Small intestine (tissue), 16 donors: ENCODE data around the gene TENT4A. TPM values are rescaled to one million over a fixed set of nuclear protein-coding genes. Genes with fewer than 3 reads are reported as not detected.
A peak's percentile ranks its signal among the peaks of the same experiment; 100 is the strongest.
"Not testable (repeated sequence)": the region's sequence is repeated elsewhere in the genome, so short reads cannot be mapped to it uniquely, and the experiment has no call there.

Source experiments
- DNase-seq, 2 donors: peaks; one replicate each; pipeline versions ENCODE4 v3.0.0 to v3.0.0-alpha.2; 2013
- FAIRE-seq: peaks from 2 replicates; lab custom pipeline; 2012; peaks lifted over from hg19 to GRCh38; lab: Jason Lieb, UNC
- H3K27ac ChIP-seq, 3 donors: one replicate each; pipeline ENCODE4 v1.5.1; 2013; ENCODE audit warnings: low read length in 2 of 3, mild to moderate bottlenecking in 2 of 3, control low read depth in 1 of 3, inconsistent platforms in 1 of 3, low read depth in 1 of 3, moderate library complexity in 1 of 3
- H3K27me3 ChIP-seq, 3 donors: one replicate each; pipeline ENCODE4 v1.6.1; 2013; ENCODE audit warnings: low read length in 3 of 3, inconsistent platforms in 1 of 3; ENCODE audit not compliant: control insufficient read depth in 3 of 3, insufficient read depth in 3 of 3
- H3K36me3 ChIP-seq, 3 donors: one replicate each; pipeline ENCODE4 v1.6.1; 2013; ENCODE audit warnings: low read length in 3 of 3, inconsistent platforms in 1 of 3, low read depth in 1 of 3, mild to moderate bottlenecking in 1 of 3, moderate library complexity in 1 of 3; ENCODE audit not compliant: control insufficient read depth in 3 of 3, insufficient read depth in 2 of 3
- H3K4me1 ChIP-seq, 3 donors: one replicate each; pipeline ENCODE4 v1.6.1; 2013; ENCODE audit warnings: low read length in 2 of 3, inconsistent platforms in 1 of 3, low read depth in 1 of 3, mild to moderate bottlenecking in 1 of 3, moderate library complexity in 1 of 3; ENCODE audit not compliant: control insufficient read depth in 3 of 3, insufficient read depth in 2 of 3
- H3K4me3 ChIP-seq, 3 donors: one replicate each; pipeline ENCODE4 v1.5.1; 2013; ENCODE audit warnings: low read length in 3 of 3, control low read depth in 1 of 3, inconsistent platforms in 1 of 3, low read depth in 1 of 3, mild to moderate bottlenecking in 1 of 3, moderate library complexity in 1 of 3
- H3K9me3 ChIP-seq, 2 donors: one replicate each; pipeline ENCODE4 v1.6.1; 2013; ENCODE audit warnings: low read depth in 1 of 2, low read length in 1 of 2; ENCODE audit not compliant: control insufficient read depth in 2 of 2, insufficient read depth in 1 of 2
- WGBS, 3 donors: extraction: QIAGEN DNeasy Blood & Tissue Kit; methylation state at CpG; one replicate each; pipeline ENCODE4 v1.1.7; 2013; 5-methylcytosine and 5-hydroxymethylcytosine counted together
- long read RNA-seq, 10 donors: transcript quantifications; one replicate each; lab custom pipeline, GENCODE V29; 2026
- polyA plus RNA-seq, 4 donors: library from polyadenylated mRNA; stranded (reverse) in 3 of 4; unstranded in 1 of 4; fragments of 200-250 nt in 3 of 4; fragments of 120-200 nt in 1 of 4; gene quantifications; one replicate each; pipeline versions ENCODE4 v1.2.1 to v1.2.3, GENCODE V29; 2013
- donor health status: healthy with polysubstance abuse.
- donor health status: control.
- donor health status: control.
- donor health status: Bipolar disorder and iron deficiency.
- donor health status: healthy.

TENT4A gene
- 10 to 100 TPM in 3 of 4 donors, 1 to 10 TPM in 1; 8.6 to 19.0 (median 11.2) TPM for polyA plus RNA-seq
- long read RNA-seq, donor 1, full-length matches to known transcripts: 2 of 2 reads
- long read RNA-seq, donor 1, partial matches to known transcripts: 0 of 2 reads
- long read RNA-seq, donor 1, other reads (novel, unspliced or antisense): 0 of 2 reads
- long read RNA-seq, donor 2: 0 reads
- long read RNA-seq, donor 3: 0 reads
- long read RNA-seq, donor 4: 0 reads
- long read RNA-seq, donor 5, partial matches to known transcripts: 0 of 1 reads
- long read RNA-seq, donor 5, other reads (novel, unspliced or antisense): 0 of 1 reads
- long read RNA-seq, donor 6, full-length matches to known transcripts: 1 of 1 reads
- long read RNA-seq, donor 6, partial matches to known transcripts: 0 of 1 reads
- long read RNA-seq, donor 6, other reads (novel, unspliced or antisense): 0 of 1 reads
- long read RNA-seq, donor 7, full-length matches to known transcripts: 1 of 1 reads
- long read RNA-seq, donor 7, partial matches to known transcripts: 0 of 1 reads
- long read RNA-seq, donor 7, other reads (novel, unspliced or antisense): 0 of 1 reads
- long read RNA-seq, donor 8: 0 reads
- long read RNA-seq, donor 9: 0 reads
- long read RNA-seq, donor 10, full-length matches to known transcripts: 1 of 8 reads
- long read RNA-seq, donor 10, partial matches to known transcripts: 7 of 8 reads
- long read RNA-seq, donor 10, other reads (novel, unspliced or antisense): 0 of 8 reads

- Histone ChIP-seq H3K27ac (peak within 1 kb of the TSS; percentile 95 to 98 (median 96)), H3K4me1 (peaks cover 6 to 15% (median 12%) of the 10 kb centered on the region in 3 donors), H3K36me3 (peaks cover 0 to 9% (median 0%) of the 10 kb centered on the region in 3 donors), H3K27me3 (peaks cover 0 to 2% (median 0%) of the 10 kb centered on the region in 3 donors), H3K9me3 (no peaks in the 10 kb centered on the region), H3K4me3 (peak within 1 kb of the TSS; percentile 79 to 90 (median 82))
- WGBS, 3 donors: 0 to 2% (median 1%) methylated on average over 18 to 174 of the region's 174 CpGs
- FAIRE-seq (no peak), DNase-seq (peak; percentile 31 to 53)
Measured at GRCh38 chr5:6713274-6714225, at the start of gene TENT4A. Gene TENT4A (plus strand): TSS chr5:6713432. CDS start chr5:6713984, 552 bp downstream.

GRCh38 chr5:6666762-6667161 is 46.5 kb upstream of the TENT4A start:
- no peak for DNase-seq
- Histone ChIP-seq H3K9me3 (no peaks in the 10 kb centered on the region), H3K4me3 (no peak overlapping the region), H3K36me3 (peaks cover 0 to 11% (median 9%) of the 10 kb centered on the region in 3 donors), H3K27ac (no peak overlapping the region), H3K4me1 (no peaks in the 10 kb centered on the region), H3K27me3 (no peaks in the 10 kb centered on the region)
- FAIRE-seq: no peak
- 90 to 96% (median 92%) methylated on average over 15 of the region's 15 CpGs for WGBS, 3 donors

GRCh38 chr5:6667648-6668047 is 45.6 kb upstream of the TENT4A start:
- no peaks in the 10 kb centered on the region for H3K4me1 ChIP-seq
- no peak overlapping the region for H3K4me3 ChIP-seq
- H3K36me3 ChIP-seq: peaks cover 0 to 11% (median 9%) of the 10 kb centered on the region in 3 donors
- H3K27me3 ChIP-seq: no peaks in the 10 kb centered on the region
- H3K9me3 ChIP-seq: no peaks in the 10 kb centered on the region
- DNase-seq (no peak), FAIRE-seq (no peak)
- no peak overlapping the region for H3K27ac ChIP-seq
- 95 to 97% (median 95%) methylated on average over 5 of the region's 5 CpGs for WGBS, 3 donors

DNA sequence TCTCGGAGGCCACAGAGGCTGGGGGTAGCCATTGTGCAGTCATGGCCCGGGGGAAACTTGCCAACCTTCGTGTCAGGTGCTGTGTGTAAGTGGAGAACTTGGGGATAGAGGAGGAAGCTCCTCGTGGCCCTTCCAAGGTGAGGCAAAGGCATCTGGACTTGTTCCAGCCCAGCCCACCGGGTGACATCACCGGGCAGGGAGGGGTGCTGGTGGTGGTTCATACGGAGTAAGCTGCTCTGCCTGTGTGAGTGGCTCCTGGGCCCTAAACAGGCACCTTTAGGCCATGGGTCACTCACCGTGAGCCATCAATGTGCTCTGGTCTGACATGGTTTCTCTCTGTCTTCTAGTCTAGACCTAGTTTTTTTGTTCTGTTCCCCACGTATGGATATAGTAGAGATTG is 44.5 kb upstream of the TENT4A start:
- not testable (repeated sequence) for H3K4me3 ChIP-seq, H3K27me3 ChIP-seq, DNase-seq, H3K9me3 ChIP-seq, H3K4me1 ChIP-seq, FAIRE-seq, H3K27ac ChIP-seq
- WGBS, 3 donors: 84 to 89% (median 88%) methylated on average over 9 of the region's 9 CpGs
- peaks cover 0 to 11% (median 9%) of the 10 kb centered on the region in 3 donors for H3K36me3 ChIP-seq

DNA sequence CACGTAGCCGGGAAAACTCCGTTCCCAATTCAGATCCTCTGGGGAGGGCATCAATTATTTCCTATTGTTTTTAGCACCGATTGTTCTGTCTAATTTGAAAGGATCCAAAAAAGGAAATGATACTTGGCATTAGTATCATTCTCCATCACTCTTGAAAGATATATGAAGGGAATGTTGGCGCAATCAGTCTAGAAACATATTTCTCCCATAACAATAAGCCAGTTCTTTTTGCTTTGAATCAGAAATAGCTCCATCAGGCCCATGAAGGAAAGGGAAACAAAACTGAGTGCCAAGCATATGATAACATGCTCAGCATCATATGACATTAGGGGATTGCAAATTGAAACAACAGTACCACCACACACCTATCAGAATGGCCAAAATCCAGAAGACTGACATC is 40.2 kb upstream of the TENT4A start:
- no peak overlapping the region for H3K27ac ChIP-seq
- H3K27me3 ChIP-seq: no peaks in the 10 kb centered on the region
- no peak for DNase-seq
- H3K4me3 ChIP-seq: no peak overlapping the region
- WGBS, 3 donors: 86 to 94% (median 89%) methylated on average over 5 of the region's 5 CpGs
- no peaks in the 10 kb centered on the region for H3K9me3 ChIP-seq
- FAIRE-seq: no peak
- H3K36me3 ChIP-seq: peaks cover 0 to 6% (median 5%) of the 10 kb centered on the region in 3 donors
- no peaks in the 10 kb centered on the region for H3K4me1 ChIP-seq

DNA sequence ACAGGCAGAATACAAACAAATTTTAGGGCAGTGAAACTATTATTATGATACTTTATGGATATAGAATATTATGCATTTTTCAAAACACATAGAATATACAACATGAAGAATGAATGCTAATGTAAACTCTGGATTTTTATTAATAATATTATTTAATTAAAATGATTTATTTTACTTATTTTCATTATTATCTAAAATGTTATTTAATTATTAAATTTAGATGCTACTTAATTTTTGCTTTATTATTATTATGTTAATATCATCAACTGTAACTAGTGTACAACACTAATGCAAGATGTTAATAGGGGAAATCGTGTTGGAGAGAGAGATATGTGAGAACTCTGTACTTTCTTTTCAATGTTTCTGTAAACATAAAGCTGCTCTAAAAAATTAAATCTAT is 39.3 kb upstream of the TENT4A start:
- Histone ChIP-seq H3K4me1 (no peaks in the 10 kb centered on the region), H3K9me3 (no peaks in the 10 kb centered on the region), H3K36me3 (peaks cover 0 to 5% (median 4%) of the 10 kb centered on the region in 3 donors), H3K4me3 (no peak overlapping the region), H3K27ac (no peak overlapping the region), H3K27me3 (no peaks in the 10 kb centered on the region)
- FAIRE-seq: no peak
- DNase-seq: no peak
- WGBS, 3 donors: 78 to 94% (median 93%) methylated on average over 1 of the region's 1 CpG

GRCh38 chr5:6674421-6674820 is 38.8 kb upstream of the TENT4A start:
- peaks cover 0 to 5% (median 4%) of the 10 kb centered on the region in 3 donors for H3K36me3 ChIP-seq
- no peak for DNase-seq
- no peak overlapping the region for H3K4me3 ChIP-seq
- H3K4me1 ChIP-seq: no peaks in the 10 kb centered on the region
- H3K9me3 ChIP-seq: no peaks in the 10 kb centered on the region
- no peak for FAIRE-seq
- H3K27ac ChIP-seq: no peak overlapping the region
- WGBS, 3 donors: 95 to 98% (median 96%) methylated on average over 3 of the region's 3 CpGs
- no peaks in the 10 kb centered on the region for H3K27me3 ChIP-seq
